Measurements from ENCODE around the gene RNF166. TPM values are rescaled to one million over a fixed set of nuclear protein-coding genes. Genes with fewer than 3 reads are reported as not detected.
A peak's percentile ranks its signal among the peaks of the same experiment; 100 is the strongest.

Gene RNF166
- total RNA-seq, 4 donors from 2014 or later, result 23.3 to 33.5 (median 27.5) TPM

DNA sequence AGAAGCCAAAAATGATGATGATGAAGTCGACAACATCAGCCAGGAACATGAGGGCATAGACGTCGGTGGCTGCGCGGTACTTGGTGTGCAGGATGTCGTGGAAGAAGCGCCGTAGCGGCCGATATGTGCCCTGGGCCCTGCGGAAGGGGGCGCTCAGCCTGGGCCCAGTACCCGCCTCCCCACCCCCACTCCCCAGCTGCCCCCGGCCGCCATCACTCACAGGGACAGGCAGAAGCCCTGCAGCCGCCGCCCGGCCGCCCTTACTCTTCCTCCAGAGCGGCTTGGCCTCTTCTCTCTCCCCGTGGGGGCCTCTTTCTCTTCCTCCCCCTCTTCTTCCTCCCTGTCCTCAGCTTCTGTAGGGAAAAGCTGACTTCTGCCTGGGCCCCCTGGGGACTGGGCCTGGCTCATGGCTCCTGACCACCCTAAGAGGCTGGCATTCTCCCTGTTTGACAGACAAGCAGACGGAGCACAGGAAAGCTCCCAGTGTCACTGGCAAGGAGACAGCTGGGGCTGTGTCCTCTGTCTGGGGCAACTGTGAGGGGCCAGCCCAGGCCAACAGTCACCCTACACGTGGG, 14.3 kb upstream of the RNF166 start:
- DNase-seq (ENCODE audit: extremely low spot score), result no peak
- no peaks in the 10 kb centered on the region for H3K9me3 ChIP-seq
- H3K27ac ChIP-seq (replicated peaks in 1 of 4), result peak overlapping the region in 1 of 4 donors; percentile 56
- no peak for TF ChIP-seq POLR2A (IDR thresholded peaks at IDR 0.05; ENCODE audit: low read depth)
- no peak for TF ChIP-seq CTCF (IDR thresholded peaks at IDR 0.05)
- TF ChIP-seq EP300 (IDR thresholded peaks at IDR 0.05), result no peak
- no peak for TF ChIP-seq POLR2AphosphoS5 (IDR thresholded peaks at IDR 0.05)
- H3K4me1 ChIP-seq, result peaks cover 0 to 11% (median 8%) of the 10 kb centered on the region in 4 donors
- peaks cover 98 to 100% (median 100%) of the 10 kb centered on the region in 4 donors for H3K36me3 ChIP-seq
- no peaks in the 10 kb centered on the region for H3K27me3 ChIP-seq
- H3K4me3 ChIP-seq, result no peak overlapping the region
- intact Hi-C loops (cut with DNase I), result no loop called here
- 84% methylated on average over 19 of the region's 23 CpGs for WGBS

DNA sequence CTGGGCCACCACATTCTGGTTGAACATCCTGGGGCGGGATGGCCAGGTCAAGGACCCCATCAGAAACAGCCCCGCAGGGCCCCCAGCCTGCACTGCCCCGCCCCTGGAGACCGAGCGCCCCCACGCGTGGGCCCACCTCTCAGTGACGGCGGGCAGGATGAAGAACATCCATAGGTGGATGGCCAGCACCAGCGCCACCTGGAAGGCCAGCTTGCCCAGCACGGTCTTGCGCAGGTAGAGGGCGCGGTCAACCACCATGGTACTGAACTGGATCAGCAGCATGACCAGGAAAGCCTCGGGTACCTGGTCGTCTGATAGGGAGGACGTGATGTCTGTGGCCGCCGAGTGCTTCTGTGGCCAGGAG, 13.7 kb upstream of the RNF166 start:
- peaks cover 0 to 11% (median 8%) of the 10 kb centered on the region in 4 donors for H3K4me1 ChIP-seq
- no peaks in the 10 kb centered on the region for H3K9me3 ChIP-seq
- peak overlapping the region; percentile 23 to 56 (median 54) for H3K27ac ChIP-seq (replicated peaks in 1 of 4)
- intact Hi-C loops (cut with DNase I), result no loop called here
- DNase-seq (ENCODE audit: extremely low spot score), result no peak
- WGBS, result 92% methylated on average over 18 of the region's 19 CpGs
- no peak for TF ChIP-seq EP300 (IDR thresholded peaks at IDR 0.05)
- no peak for TF ChIP-seq POLR2A (IDR thresholded peaks at IDR 0.05; ENCODE audit: low read depth)
- TF ChIP-seq POLR2AphosphoS5 (IDR thresholded peaks at IDR 0.05), result no peak
- TF ChIP-seq CTCF (IDR thresholded peaks at IDR 0.05), result no peak
- no peaks in the 10 kb centered on the region for H3K27me3 ChIP-seq
- no peak overlapping the region for H3K4me3 ChIP-seq
- H3K36me3 ChIP-seq, result peaks cover 98 to 100% (median 100%) of the 10 kb centered on the region in 4 donors

DNA sequence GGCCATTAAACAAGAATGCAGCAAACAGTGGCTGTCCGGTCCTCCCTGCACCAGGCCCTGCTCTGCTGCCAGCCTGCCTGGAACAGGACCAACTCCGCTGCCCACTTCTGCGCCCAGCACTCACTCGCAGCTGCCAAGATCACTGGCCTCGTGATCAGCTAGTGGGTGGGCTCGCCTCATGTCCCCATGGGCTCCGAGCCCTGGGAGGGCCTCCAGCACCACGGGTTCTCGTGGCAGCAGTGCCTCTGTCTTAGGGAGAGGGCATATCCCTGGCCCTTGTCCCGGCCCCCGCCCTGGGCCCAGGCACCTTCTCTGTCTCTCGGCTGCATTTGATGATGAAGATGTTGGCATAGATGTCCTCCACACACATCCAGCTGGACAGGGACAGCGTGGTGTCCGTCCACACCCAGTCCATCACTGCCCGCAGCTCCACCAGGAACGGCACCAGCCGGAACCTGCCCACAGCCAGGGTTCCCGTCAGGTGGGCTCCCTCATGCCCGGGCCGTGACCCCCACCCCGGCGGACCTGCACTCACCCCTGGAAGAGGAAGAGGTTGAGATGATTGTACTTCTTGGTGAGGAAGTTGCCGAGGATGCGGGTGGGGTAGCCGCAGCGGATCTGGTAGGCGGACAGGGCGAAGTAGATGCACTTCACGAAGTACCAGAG, 13.2 kb upstream of the RNF166 start:
- H3K27ac ChIP-seq (replicated peaks in 1 of 4), result peak overlapping the region; percentile 23 to 56 (median 54)
- intact Hi-C loops (cut with DNase I), result no loop called here
- peaks cover 0 to 11% (median 8%) of the 10 kb centered on the region in 4 donors for H3K4me1 ChIP-seq
- no peak overlapping the region for H3K4me3 ChIP-seq
- no peak for TF ChIP-seq CTCF (IDR thresholded peaks at IDR 0.05)
- TF ChIP-seq POLR2AphosphoS5 (IDR thresholded peaks at IDR 0.05), result peak; percentile 9 to 54
- TF ChIP-seq EP300 (IDR thresholded peaks at IDR 0.05), result no peak
- no peaks in the 10 kb centered on the region for H3K27me3 ChIP-seq
- 56% methylated on average over 22 of the region's 29 CpGs for WGBS
- DNase-seq (ENCODE audit: extremely low spot score), result no peak
- no peaks in the 10 kb centered on the region for H3K9me3 ChIP-seq
- H3K36me3 ChIP-seq, result peaks cover 97 to 100% (median 100%) of the 10 kb centered on the region in 4 donors

DNA sequence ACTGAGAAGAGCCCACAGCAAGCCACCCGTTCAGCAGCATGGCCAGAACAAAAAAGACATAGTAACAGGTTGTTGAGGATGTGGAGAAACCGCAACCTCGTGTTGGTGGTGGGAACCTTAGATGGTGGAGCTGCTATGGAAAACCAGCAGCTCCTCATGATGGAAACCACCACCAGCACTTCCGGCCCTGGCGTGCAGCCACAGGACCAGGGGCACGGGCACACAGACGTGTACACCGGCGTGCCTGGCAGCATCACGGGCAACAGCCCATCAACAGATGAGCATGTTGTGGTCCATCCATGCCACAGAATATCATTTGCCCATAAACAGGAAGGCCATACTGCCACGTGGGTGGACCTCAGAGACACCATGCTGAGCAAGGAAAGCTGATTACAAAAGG, 12.0 kb upstream of the RNF166 start:
- peaks cover 91 to 100% (median 99%) of the 10 kb centered on the region in 4 donors for H3K36me3 ChIP-seq
- H3K27ac ChIP-seq (replicated peaks in 1 of 4), result no peak overlapping the region

More for the DNA sequence above, 12.0 kb upstream of the RNF166 start:
- TF ChIP-seq CTCF (IDR thresholded peaks at IDR 0.05) (no peak), POLR2AphosphoS5 (IDR thresholded peaks at IDR 0.05) (no peak), POLR2A (IDR thresholded peaks at IDR 0.05; ENCODE audit: low read depth) (no peak), EP300 (IDR thresholded peaks at IDR 0.05) (no peak)
- Histone ChIP-seq H3K4me3 (no peak overlapping the region), H3K27me3 (no peaks in the 10 kb centered on the region), H3K9me3 (no peaks in the 10 kb centered on the region), H3K4me1 (peaks cover 0 to 11% (median 8%) of the 10 kb centered on the region in 4 donors)
- WGBS, result 82% methylated on average over 10 of the region's 11 CpGs
- intact Hi-C loops (cut with DNase I), result no loop called here
- DNase-seq (ENCODE audit: extremely low spot score), result no peak

Data from esophagus muscularis mucosa (tissue), 4 donors.